Activated CD4-positive, alpha-beta T cell treated with anti-CD3 and anti-CD28 coated beads, Interleukin-2, amount 50 U/mL, for 16 hours (primary cell): Measurements from ENCODE around the gene FCSK.

Source experiments
- DNase-seq: peaks from one replicate; pipeline ENCODE4 v3.0.0-alpha.2; 2020

The FCSK gene

GRCh38 chr16:70526403-70526802, 72.0 kb downstream of the FCSK start:
- no peak for DNase-seq

GRCh38 chr16:70527315-70527996, 73.1 kb downstream of the FCSK start:
- no peak for DNase-seq

GRCh38 chr16:70529051-70529777, 74.8 kb downstream of the FCSK start:
- peak; percentile 44 for DNase-seq
